WTC11 (cell line): ENCODE data around the gene DNM3. TPM values are rescaled to one million over a fixed set of nuclear protein-coding genes. Genes with fewer than 3 reads are reported as not detected.

ENCODE experiments used
- ATAC-seq: fragments of 200-7000 bp; cut with Tn5 transposase; 2 replicates; pipeline ENCODE4 v1.10.0; 2021; ENCODE audit warnings: mild to moderate bottlenecking, moderate library complexity
- CTCF ChIA-PET: fragments of 300-600 bp; sonication (Branson Sonifier 250); formaldehyde crosslinking; loops from one replicate; lab custom pipeline; 2021; ENCODE audit warnings: antibody characterized with exemption; lab: Charles Lee
- POLR2A ChIA-PET: fragments of 350-600 bp; sonication (Branson Sonifier 250); formaldehyde crosslinking; loops from one replicate; lab custom pipeline; 2021; ENCODE audit warnings: antibody characterized with exemption; lab: Charles Lee
- DNase-seq: peaks from one replicate; pipeline ENCODE4 v3.0.0; 2021; ENCODE audit warnings: low spot score
- H3K27ac Mint-ChIP-seq: 2 replicates; pipeline ENCODE4 v1.8.0; 2021; ENCODE audit warnings: mixed read lengths
- H3K27me3 Mint-ChIP-seq: 2 replicates; pipeline ENCODE4 v1.8.0; 2021; ENCODE audit warnings: low read depth, mild to moderate bottlenecking, moderate library complexity, mixed read lengths
- H3K36me3 Mint-ChIP-seq: 2 replicates; pipeline ENCODE4 v1.8.0; 2021; ENCODE audit warnings: mixed read lengths
- H3K4me1 Mint-ChIP-seq: 2 replicates; pipeline ENCODE4 v1.8.0; 2022; ENCODE audit warnings: mixed read lengths
- H3K4me3 Mint-ChIP-seq: 2 replicates; pipeline ENCODE4 v1.8.0; 2021; ENCODE audit warnings: mild to moderate bottlenecking, moderate library complexity, mixed read lengths
- H3K9me3 Mint-ChIP-seq: 2 replicates; pipeline ENCODE4 v1.8.0; 2021; ENCODE audit warnings: mixed read lengths
- CREM ChIP-seq: sonication (generic); formaldehyde crosslinking; IDR thresholded peaks from 2 replicates; pipeline ENCODE4 v1.8.1; 2022; ENCODE audit warnings: mild to moderate bottlenecking, missing genetic modification reagents, moderate library complexity
- ELF4 ChIP-seq: sonication (generic); formaldehyde crosslinking; IDR thresholded peaks from 2 replicates; pipeline ENCODE4 v1.8.1; 2022; ENCODE audit warnings: low read depth, mild to moderate bottlenecking, moderate library complexity, missing genetic modification reagents
- EMX1 ChIP-seq: fragments of 250-450 bp; sonication (Bioruptor Pico); IDR thresholded peaks from 2 replicates; pipeline ENCODE4 v1.8.0; 2021; ENCODE audit warnings: mild to moderate bottlenecking
- ESRRA ChIP-seq: sonication (generic); formaldehyde crosslinking; IDR thresholded peaks from 2 replicates; pipeline ENCODE4 v1.8.1; 2022; ENCODE audit warnings: mild to moderate bottlenecking, missing genetic modification reagents, borderline replicate concordance
- FOXK1 ChIP-seq: sonication (generic); formaldehyde crosslinking; IDR thresholded peaks from 2 replicates; pipeline ENCODE4 v1.8.0; 2022; ENCODE audit warnings: mild to moderate bottlenecking, moderate library complexity, missing genetic modification reagents
- GRHL2 ChIP-seq: fragments of 250-450 bp; sonication (Bioruptor Pico); IDR thresholded peaks from 2 replicates; pipeline ENCODE4 v1.8.0; 2022; ENCODE audit warnings: mild to moderate bottlenecking, moderate library complexity; ENCODE audit not compliant: insufficient replicate concordance, severe bottlenecking
- MAX ChIP-seq: sonication (generic); formaldehyde crosslinking; IDR thresholded peaks from 2 replicates; pipeline ENCODE4 v1.8.0; 2022; ENCODE audit warnings: mild to moderate bottlenecking, missing genetic modification reagents
- MXD4 ChIP-seq: fragments of 250-450 bp; sonication (Bioruptor Pico); IDR thresholded peaks from 2 replicates; pipeline ENCODE4 v1.8.0; 2021; ENCODE audit warnings: mild to moderate bottlenecking, moderate library complexity, borderline replicate concordance
- NFE2L1 ChIP-seq: sonication (generic); formaldehyde crosslinking; IDR thresholded peaks from 2 replicates; pipeline ENCODE4 v1.8.1; 2023; ENCODE audit warnings: missing genetic modification reagents
- OVOL2 ChIP-seq: fragments of 250-450 bp; sonication (Bioruptor Pico); IDR thresholded peaks from 2 replicates; pipeline ENCODE4 v1.9.0; 2021; ENCODE audit warnings: mild to moderate bottlenecking, borderline replicate concordance
- PREB ChIP-seq: sonication (generic); formaldehyde crosslinking; IDR thresholded peaks from 2 replicates; pipeline ENCODE4 v1.8.1; 2022; ENCODE audit warnings: mild to moderate bottlenecking, missing genetic modification reagents, moderate library complexity, borderline replicate concordance
- SMAD3 ChIP-seq: sonication (generic); formaldehyde crosslinking; IDR thresholded peaks from 2 replicates; pipeline ENCODE4 v1.8.0; 2022; ENCODE audit warnings: missing genetic modification reagents, mild to moderate bottlenecking, borderline replicate concordance
- SMAD4 ChIP-seq: sonication (generic); formaldehyde crosslinking; IDR thresholded peaks from 2 replicates; pipeline ENCODE4 v1.8.0; 2022; ENCODE audit warnings: mild to moderate bottlenecking, missing genetic modification reagents
- ZBTB21 ChIP-seq: sonication (generic); formaldehyde crosslinking; IDR thresholded peaks from 2 replicates; pipeline ENCODE4 v1.8.1; 2023; ENCODE audit warnings: mild to moderate bottlenecking, missing genetic modification reagents, borderline replicate concordance
- ZNF121 ChIP-seq: sonication (generic); formaldehyde crosslinking; IDR thresholded peaks from 2 replicates; pipeline ENCODE4 v1.8.0; 2023; ENCODE audit warnings: missing genetic modification reagents
- ZNF317 ChIP-seq: sonication (generic); formaldehyde crosslinking; IDR thresholded peaks from 2 replicates; pipeline ENCODE4 v1.8.1; 2023; ENCODE audit warnings: low read depth, mild to moderate bottlenecking, moderate library complexity, missing genetic modification reagents, borderline replicate concordance
- ZNF396 ChIP-seq: fragments of 250-450 bp; sonication (Bioruptor Pico); IDR thresholded peaks from 2 replicates; pipeline ENCODE4 v1.8.0; 2021; ENCODE audit warnings: mild to moderate bottlenecking, moderate library complexity, borderline replicate concordance
- ZNF532 ChIP-seq: fragments of 250-450 bp; sonication (Bioruptor Pico); IDR thresholded peaks from 2 replicates; pipeline ENCODE4 v1.9.0; 2021; ENCODE audit warnings: mild to moderate bottlenecking, borderline replicate concordance
- total RNA-seq: library from RNA; stranded (reverse); gene quantifications from 3 replicates; pipeline ENCODE4 v1.2.3, GENCODE V29; 2021
- TF ChIP-seq, protein P1 (sequence below): sonication (generic); formaldehyde crosslinking; conservative IDR thresholded peaks from 2 replicates; pipeline ENCODE4 v1.8.1; 2023; ENCODE audit warnings: mild to moderate bottlenecking, low read depth, missing genetic modification reagents, moderate library complexity
- TF ChIP-seq, protein P2 (sequence below): sonication (generic); formaldehyde crosslinking; IDR thresholded peaks from 2 replicates; pipeline ENCODE4 v1.8.0; 2022; ENCODE audit warnings: mild to moderate bottlenecking, missing genetic modification reagents
- TF ChIP-seq, protein P3 (sequence below): sonication (generic); formaldehyde crosslinking; IDR thresholded peaks from 2 replicates; pipeline ENCODE4 v1.8.1; 2022; ENCODE audit warnings: mild to moderate bottlenecking, moderate library complexity, missing genetic modification reagents
- TF ChIP-seq, protein P4 (sequence below): sonication (generic); formaldehyde crosslinking; IDR thresholded peaks from 2 replicates; pipeline ENCODE4 v1.8.1; 2023; ENCODE audit warnings: mild to moderate bottlenecking, missing genetic modification reagents, moderate library complexity

The DNM3 gene
- total RNA-seq, 1 experiment from 2014 or later = 1.9 TPM

DNA sequence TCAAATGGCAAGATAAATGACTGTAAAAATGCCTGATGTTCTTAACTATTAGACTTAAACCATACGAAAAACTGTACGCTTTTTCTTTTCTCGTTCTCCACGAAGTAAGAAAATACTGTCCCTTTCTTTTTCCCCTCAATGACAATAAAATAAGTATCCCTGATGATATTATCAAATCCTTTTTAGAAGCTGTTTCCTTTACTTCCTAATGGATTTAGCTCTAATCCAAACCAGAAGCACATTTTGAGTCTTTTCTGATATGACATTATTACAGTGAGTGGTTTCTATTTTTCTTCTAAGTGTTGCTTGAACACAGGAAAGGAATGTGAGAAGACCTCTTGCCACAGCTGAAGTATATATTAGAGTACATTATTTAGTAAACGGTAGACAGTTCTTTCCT is 32.4 kb downstream of the DNM3 start (continued):
- TF ChIP-seq FOXK1 (CRISPR knock-in tag) = no peak

DNA sequence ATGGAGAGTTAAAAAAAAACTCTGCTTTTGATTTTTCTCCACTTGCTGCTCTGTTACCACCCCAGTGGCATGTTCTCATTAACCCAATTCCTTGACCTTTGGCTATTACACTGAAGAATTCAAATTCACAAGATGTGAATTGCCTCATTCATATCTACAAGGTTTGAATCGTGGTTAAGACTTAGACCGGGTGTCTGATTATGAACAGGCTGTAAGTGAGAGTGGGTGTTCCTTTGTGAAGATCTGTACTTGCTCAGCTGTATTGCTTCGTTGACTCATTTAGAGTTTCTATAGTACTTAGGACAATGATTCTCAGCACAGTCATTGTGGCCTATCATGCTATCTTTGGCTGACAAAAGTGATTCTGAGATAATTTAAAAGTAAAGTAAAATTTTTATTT is 36.4 kb downstream of the DNM3 start:
- TF ChIP-seq ZBTB21 (CRISPR knock-in tag) (no peak), MXD4 (no peak), MAX (CRISPR knock-in tag) (no peak), CREM (CRISPR knock-in tag) (no peak), ESRRA (CRISPR knock-in tag) (no peak)
- TF ChIP-seq, protein P1, sequence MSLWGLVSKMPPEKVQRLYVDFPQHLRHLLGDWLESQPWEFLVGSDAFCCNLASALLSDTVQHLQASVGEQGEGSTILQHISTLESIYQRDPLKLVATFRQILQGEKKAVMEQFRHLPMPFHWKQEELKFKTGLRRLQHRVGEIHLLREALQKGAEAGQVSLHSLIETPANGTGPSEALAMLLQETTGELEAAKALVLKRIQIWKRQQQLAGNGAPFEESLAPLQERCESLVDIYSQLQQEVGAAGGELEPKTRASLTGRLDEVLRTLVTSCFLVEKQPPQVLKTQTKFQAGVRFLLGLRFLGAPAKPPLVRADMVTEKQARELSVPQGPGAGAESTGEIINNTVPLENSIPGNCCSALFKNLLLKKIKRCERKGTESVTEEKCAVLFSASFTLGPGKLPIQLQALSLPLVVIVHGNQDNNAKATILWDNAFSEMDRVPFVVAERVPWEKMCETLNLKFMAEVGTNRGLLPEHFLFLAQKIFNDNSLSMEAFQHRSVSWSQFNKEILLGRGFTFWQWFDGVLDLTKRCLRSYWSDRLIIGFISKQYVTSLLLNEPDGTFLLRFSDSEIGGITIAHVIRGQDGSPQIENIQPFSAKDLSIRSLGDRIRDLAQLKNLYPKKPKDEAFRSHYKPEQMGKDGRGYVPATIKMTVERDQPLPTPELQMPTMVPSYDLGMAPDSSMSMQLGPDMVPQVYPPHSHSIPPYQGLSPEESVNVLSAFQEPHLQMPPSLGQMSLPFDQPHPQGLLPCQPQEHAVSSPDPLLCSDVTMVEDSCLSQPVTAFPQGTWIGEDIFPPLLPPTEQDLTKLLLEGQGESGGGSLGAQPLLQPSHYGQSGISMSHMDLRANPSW (CRISPR knock-in tag) = no peak
- TF ChIP-seq, protein P2, sequence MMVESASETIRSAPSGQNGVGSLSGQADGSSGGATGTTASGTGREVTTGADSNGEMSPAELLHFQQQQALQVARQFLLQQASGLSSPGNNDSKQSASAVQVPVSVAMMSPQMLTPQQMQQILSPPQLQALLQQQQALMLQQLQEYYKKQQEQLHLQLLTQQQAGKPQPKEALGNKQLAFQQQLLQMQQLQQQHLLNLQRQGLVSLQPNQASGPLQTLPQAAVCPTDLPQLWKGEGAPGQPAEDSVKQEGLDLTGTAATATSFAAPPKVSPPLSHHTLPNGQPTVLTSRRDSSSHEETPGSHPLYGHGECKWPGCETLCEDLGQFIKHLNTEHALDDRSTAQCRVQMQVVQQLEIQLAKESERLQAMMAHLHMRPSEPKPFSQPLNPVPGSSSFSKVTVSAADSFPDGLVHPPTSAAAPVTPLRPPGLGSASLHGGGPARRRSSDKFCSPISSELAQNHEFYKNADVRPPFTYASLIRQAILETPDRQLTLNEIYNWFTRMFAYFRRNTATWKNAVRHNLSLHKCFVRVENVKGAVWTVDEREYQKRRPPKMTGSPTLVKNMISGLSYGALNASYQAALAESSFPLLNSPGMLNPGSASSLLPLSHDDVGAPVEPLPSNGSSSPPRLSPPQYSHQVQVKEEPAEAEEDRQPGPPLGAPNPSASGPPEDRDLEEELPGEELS (CRISPR knock-in tag) = no peak
- TF ChIP-seq, all 79 proteins: peak for 0
- no peaks in the 10 kb centered on the region for H3K36me3 Mint-ChIP-seq
- H3K9me3 Mint-ChIP-seq = no peaks in the 10 kb centered on the region
- H3K4me3 Mint-ChIP-seq = no peak overlapping the region
- CTCF ChIA-PET = no interaction called here
- peaks cover 8% of the 10 kb centered on the region for H3K4me1 Mint-ChIP-seq
- DNase-seq (no peak), ATAC-seq (no peak)
- H3K27ac Mint-ChIP-seq = no peak overlapping the region
- no peaks in the 10 kb centered on the region for H3K27me3 Mint-ChIP-seq
- POLR2A ChIA-PET = no interaction called here

DNA sequence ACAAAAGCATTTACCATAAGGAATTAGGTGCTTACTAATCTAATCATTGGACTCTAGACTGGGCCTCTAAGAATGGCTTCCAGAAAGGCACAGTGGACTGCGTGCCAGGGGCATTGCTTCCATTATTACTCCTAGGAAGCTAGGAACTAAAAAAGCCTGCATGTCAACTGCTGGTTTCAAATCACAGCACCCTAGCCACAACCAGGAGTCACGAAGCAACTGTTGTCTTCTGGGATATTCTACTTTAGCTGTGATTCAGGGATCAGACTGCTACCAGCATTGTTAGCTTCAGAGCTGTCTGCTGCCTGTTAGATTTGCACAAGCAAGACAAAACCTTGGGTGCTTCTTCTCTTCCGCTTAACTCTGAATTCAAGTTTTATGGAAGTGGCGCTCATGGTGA is 38.3 kb downstream of the DNM3 start:
- no peaks in the 10 kb centered on the region for H3K36me3 Mint-ChIP-seq
- ATAC-seq (no peak), DNase-seq (no peak)
- no peaks in the 10 kb centered on the region for H3K9me3 Mint-ChIP-seq
- ChIA-PET POLR2A (no interaction called here), CTCF (interaction anchor here (0.7 kb wide), 1 partner anchor 106 kb away, joined by 3 read pairs; no protein-coding TSS in a partner anchor)
- no peak overlapping the region for H3K27ac Mint-ChIP-seq
- peaks cover 6% of the 10 kb centered on the region for H3K4me1 Mint-ChIP-seq
- H3K27me3 Mint-ChIP-seq = no peaks in the 10 kb centered on the region
- no peak overlapping the region for H3K4me3 Mint-ChIP-seq
- no peak for TF ChIP-seq SMAD3 (CRISPR knock-in tag)
- TF ChIP-seq GRHL2 (CRISPR knock-in tag) = no peak
- TF ChIP-seq ELF4 = no peak
- TF ChIP-seq ZNF396 (CRISPR knock-in tag) = no peak
- no peak for TF ChIP-seq PREB
- TF ChIP-seq ZNF532 (CRISPR knock-in tag) = no peak
- no peak for TF ChIP-seq ZNF317
- TF ChIP-seq, protein P3, sequence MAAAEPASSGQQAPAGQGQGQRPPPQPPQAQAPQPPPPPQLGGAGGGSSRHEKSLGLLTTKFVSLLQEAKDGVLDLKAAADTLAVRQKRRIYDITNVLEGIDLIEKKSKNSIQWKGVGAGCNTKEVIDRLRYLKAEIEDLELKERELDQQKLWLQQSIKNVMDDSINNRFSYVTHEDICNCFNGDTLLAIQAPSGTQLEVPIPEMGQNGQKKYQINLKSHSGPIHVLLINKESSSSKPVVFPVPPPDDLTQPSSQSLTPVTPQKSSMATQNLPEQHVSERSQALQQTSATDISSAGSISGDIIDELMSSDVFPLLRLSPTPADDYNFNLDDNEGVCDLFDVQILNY = no peak
- TF ChIP-seq EMX1 (CRISPR knock-in tag) = no peak
- no peak for TF ChIP-seq OVOL2 (CRISPR knock-in tag)
- TF ChIP-seq, protein P4, sequence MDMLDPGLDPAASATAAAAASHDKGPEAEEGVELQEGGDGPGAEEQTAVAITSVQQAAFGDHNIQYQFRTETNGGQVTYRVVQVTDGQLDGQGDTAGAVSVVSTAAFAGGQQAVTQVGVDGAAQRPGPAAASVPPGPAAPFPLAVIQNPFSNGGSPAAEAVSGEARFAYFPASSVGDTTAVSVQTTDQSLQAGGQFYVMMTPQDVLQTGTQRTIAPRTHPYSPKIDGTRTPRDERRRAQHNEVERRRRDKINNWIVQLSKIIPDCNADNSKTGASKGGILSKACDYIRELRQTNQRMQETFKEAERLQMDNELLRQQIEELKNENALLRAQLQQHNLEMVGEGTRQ (CRISPR knock-in tag) = no peak
- TF ChIP-seq NFE2L1 (CRISPR knock-in tag) = no peak
- TF ChIP-seq ZNF121 = no peak
- no peak for TF ChIP-seq SMAD4 (CRISPR knock-in tag)
